Activated T-cell treated with anti-CD3 and anti-CD28 coated beads for 24 hours (primary cell): ENCODE measurements around the gene DGAT2.
A peak's percentile ranks its signal among the peaks of the same experiment; 100 is the strongest.
"Not testable (repeated sequence)": the region's sequence is repeated elsewhere in the genome, so short reads cannot be mapped to it uniquely, and the experiment has no call there.

ENCODE experiments used
- DNase-seq: peaks from one replicate; pipeline ENCODE4 v3.0.0-alpha.2; 2020; ENCODE audit warnings: low read depth

Gene DGAT2, protein sequence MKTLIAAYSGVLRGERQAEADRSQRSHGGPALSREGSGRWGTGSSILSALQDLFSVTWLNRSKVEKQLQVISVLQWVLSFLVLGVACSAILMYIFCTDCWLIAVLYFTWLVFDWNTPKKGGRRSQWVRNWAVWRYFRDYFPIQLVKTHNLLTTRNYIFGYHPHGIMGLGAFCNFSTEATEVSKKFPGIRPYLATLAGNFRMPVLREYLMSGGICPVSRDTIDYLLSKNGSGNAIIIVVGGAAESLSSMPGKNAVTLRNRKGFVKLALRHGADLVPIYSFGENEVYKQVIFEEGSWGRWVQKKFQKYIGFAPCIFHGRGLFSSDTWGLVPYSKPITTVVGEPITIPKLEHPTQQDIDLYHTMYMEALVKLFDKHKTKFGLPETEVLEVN

DNA sequence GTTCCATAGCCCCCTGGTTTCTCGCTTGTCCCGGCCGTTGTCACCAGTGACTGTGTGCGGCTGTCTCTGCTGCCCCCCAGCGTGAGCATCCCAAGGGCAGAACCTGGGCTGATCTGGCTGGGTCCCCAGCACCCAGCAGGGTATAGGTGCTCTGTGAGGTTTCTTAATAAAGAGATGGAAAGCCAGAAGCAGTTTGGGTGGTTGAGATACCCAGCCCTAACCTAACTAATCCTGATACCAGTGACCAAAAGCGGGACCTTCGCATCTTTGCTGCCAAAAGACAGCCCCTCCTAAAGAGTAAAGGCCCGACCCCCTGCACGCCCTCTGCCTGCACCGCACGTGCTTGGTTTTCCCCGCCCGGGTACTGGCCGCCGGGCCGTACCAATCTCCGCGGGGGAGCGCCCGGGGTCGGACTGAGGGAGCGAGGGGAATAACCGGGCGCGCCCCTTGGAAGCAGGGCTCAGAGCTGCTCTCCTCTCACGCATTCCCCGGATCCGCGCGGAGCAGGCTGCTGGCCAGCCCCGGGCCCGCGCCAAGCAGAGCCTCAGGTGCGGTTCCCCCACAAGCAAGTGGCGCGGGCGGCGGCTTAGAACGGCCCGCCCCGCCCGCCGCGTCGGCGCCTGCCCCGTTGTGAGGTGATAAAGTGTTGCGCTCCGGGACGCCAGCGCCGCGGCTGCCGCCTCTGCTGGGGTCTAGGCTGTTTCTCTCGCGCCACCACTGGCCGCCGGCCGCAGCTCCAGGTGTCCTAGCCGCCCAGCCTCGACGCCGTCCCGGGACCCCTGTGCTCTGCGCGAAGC is at the start of gene DGAT2:
Gene DGAT2 (plus strand): TSS at position 667 of the 797 bp plus-strand sequence. CDS start 214 bp downstream, outside the sequence.
- DNase-seq, result peak; percentile 66

- no peak for DNase-seq
These were observed 49.0 kb upstream of the DGAT2 start for GRCh38 chr11:75719340-75720239.

- DNase-seq, result no peak
These were observed 47.9 kb upstream of the DGAT2 start for GRCh38 chr11:75720639-75721038.

DNA sequence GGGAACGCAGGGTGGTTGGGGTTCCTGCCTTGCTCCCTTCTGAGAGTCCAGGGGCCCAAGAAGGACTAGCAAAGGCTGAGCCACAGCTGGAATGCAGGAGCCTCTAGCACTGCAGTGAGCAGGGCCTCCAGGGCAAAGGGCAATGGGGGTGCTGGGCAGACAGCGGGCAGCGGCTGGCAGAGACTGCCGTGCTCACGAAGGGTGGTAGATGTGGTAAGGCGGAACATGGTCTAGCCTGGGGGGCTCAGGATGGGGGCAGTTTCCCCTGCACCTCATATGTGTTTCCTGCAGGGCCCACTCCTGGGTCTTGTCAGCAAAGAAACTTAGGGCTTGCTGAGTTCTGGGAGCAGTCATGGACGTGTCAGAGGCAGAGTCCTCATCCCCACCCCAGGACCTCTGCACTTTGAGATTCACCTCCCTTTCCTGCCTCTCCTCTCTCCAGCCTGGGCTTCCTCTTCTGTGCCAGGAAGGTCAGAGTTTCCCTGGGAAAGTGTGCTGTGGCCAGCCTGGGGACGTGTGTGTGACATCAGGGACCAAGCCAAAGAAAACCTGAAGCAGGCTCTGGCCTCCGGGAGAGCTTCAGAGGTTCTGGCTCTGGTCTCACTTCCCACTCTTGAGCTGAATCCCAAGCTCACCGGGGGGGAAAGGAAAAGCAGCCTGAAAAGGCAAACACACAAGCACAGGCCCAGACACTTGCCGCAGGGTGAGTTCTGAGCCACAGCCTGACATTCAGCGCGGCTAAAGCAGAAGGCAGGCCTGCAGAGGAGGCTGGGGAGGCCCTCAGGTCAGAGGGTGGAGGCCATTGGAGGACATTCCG is 46.5 kb upstream of the DGAT2 start:
- no peak for DNase-seq

DNA sequence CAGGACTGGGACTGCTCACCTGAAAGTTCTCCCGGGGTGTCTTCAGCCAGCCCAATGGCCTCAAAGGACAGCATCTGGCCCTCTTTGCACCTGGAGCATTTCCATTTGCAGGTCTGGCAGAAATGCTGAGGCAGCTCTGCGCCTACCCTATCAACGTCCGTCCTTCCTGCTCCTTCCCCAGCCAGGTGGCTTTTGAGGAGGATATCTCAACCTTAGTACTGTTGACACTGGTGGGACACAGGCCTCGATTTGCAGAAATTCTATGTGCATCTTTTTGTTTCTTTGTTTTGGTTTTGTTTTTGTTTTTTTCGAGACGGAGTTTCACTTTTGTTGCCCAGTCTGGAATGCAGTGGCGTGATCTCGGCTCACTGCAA is 45.9 kb upstream of the DGAT2 start:
- no peak for DNase-seq

DNA sequence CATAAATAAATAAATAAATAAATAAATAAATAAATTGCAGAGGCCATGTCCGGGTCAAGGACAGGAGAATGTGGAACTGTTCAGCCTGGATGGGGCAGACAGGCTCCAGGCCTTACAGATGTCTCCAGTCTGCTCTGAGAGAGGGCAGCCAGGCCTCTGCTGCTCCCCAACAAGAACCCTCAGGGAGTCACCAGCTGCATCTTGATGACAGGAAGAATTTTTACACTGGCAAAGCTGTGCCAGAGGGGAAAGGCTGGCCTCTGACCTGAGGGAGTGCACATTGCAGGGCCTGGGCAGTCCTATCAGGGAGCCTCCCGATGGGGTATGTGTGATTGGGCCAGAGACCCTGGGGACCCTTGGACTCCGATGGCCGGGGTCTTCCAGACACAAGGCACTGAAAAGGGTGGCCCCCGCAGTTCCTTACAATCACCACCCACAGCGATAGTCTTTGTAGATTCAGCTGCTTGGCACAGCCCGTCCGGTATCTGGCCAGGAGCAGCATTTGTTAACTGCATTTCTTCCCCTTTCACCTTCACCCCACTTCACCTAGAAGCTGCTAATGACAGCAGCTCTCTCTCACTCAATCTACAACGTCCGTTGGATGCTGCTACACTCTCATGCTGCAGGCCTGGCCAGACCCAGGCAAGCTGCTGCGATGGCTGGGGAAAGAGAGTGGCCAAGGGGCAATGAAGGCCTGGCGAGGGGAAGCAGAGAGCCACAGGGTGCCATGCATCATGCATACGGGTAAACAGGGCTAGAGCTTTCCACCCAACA is 42.8 kb upstream of the DGAT2 start:
- DNase-seq, result no peak

GRCh38 chr11:75728992-75729391 is 39.6 kb upstream of the DGAT2 start:
- DNase-seq, result no peak

DNA sequence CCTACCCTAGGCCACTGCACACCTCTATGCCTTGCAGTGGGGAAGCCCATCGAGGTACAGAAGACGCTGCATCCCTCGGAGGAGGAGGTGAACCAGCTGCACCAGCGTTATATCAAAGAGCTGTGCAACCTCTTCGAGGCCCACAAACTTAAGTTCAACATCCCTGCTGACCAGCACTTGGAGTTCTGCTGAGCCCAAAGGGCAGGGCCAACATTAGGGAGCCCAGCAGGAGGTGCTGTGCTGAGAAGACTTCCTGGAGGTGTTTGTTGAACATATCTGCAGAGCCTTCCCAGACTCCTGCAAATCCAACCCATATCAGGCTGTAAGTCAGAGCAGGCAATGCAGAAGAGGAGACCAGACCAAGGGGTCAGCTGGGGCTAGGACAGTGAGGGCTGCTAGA is 37.5 kb upstream of the DGAT2 start:
- no peak for DNase-seq

- DNase-seq, result no peak
These were observed 35.5 kb upstream of the DGAT2 start for GRCh38 chr11:75733071-75733430.

GRCh38 chr11:75733431-75734107 is 35.0 kb upstream of the DGAT2 start:
- DNase-seq, result no peak

DNA sequence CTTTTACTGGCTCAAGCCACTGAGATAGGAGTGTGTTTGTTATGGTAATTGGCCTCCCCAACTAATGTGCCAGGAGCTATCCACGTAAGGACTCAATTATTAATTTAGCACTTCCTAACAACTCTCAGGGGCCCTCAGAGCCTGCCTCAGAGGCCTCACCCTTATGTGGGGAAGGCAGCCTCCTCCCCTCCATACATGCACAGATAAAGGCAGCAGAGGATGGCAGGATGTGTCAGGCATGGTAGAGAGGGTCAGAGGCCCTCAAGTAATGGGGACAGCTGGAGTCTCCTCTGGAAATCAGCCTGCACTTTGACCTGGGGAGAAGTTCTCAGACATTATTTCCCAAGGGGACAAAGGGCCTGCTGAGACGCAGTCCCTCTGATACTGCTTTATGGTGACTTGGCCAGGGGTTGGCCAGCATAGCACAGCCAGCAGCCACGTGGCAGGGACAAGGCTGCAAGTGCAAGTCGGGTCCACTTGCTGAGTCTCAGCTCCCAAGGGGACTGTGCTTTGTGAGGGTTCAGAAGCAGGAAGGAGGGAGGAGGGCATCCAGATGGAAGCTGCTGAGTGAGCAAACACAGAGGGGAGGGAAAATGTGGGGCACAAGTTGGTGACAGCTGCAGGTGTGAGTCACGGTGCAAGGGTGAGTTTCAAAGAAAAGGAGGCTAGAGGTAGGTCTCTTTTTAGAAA is 33.9 kb upstream of the DGAT2 start:
- DNase-seq, result no peak

GRCh38 chr11:75735181-75735845 is 33.3 kb upstream of the DGAT2 start:
- no peak for DNase-seq

DNA sequence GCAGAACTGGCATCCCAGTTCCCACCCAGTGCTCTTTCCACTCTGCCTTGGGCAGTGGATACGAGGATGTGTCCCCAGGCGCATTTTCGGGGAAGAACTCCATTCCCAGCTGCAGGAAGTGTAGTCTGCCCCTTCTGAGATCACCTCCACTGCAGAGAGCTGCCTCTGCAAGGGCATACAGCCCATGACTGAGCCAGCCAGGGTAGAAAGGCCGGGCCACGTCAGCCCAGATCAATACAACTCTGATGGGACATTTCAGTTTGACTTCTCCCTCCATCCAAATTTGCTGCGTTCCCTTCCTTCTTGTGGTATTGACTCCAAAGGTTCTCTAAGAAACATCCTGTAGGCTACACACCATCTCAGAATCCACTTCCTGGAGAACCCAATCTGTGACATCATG is 31.3 kb upstream of the DGAT2 start:
- DNase-seq, result no peak

DNA sequence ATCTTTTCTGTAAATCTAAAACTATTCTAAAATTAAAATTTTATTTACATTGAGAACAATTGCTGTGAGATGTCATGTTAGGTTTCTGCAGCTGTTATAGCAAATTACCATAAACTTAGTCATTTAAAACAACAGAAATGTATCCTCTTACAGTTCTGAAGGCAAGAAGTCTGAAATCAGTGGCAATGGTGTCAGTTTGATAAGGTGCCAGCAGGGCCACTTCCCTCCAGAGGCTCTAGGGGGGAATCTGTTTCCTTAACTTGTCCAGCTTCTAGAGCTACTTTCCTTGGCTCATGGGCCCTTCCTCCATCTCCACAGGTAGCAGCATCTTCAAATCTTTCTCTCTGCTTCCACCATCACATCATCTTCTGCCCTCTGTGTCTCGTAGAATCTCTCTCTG is 27.9 kb upstream of the DGAT2 start:
- DNase-seq, result no peak

- DNase-seq, result not testable (repeated sequence)
These were observed 25.4 kb upstream of the DGAT2 start for GRCh38 chr11:75743159-75743558.

DNA sequence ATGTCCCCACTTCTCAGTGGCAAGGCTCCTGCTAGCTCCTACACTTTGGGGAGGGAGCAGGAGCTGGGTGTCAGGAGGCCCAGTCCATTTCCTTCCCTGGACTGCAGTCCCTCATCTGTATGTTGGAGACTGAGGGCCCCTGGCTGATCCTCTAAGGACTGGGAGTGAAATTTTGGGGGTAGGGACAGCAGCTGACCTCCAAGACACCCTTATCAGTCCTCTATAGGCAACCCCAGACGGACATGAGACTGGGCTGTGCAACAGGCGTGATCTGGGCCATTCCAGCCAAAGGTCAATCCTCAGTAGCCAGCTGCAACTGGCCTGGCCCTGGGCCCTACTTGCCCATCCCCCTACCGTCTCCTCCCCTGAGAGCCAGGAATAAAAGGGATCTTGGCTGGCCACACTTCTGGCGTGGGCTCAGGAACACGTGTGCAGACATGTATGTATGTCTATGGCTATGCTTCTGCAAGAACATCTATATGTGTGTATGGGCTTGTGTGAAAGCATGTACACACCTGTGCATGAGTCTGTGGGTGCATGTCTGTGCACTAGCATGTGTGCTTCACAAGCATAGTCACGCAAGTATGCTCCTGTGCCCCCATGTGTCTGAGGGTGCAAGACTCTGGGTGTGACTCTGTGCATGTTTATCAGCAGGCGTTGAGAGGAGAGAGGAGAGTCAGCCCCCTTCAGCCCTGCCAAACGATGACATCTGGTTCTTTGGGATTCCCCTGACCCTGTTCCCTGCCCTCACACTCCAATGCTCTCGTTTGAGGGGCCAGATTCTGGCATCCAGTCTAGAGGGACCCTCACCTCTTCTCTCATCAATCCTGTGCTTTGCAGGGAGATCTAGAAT is 24.6 kb upstream of the DGAT2 start:
- DNase-seq, result no peak

DNA sequence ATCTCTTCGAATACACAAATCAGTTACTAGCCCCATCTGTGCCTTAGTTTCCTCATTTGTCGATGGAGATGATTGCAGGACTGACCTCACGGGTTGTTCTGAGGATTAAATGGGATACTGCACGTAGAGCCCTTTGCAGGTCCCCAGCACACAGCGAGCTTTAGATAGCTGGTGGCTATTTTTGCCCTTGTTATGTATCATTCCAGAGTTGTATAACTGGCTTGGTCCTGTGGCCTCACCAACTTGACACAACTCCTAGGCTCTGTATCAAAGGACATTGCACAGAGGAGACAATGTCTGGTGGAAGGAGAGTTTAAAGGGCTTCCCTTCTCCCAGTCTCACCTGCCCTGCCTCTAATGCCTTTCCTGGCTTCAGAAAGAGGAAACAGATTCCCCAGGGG is 22.8 kb upstream of the DGAT2 start:
- DNase-seq, result no peak

DNA sequence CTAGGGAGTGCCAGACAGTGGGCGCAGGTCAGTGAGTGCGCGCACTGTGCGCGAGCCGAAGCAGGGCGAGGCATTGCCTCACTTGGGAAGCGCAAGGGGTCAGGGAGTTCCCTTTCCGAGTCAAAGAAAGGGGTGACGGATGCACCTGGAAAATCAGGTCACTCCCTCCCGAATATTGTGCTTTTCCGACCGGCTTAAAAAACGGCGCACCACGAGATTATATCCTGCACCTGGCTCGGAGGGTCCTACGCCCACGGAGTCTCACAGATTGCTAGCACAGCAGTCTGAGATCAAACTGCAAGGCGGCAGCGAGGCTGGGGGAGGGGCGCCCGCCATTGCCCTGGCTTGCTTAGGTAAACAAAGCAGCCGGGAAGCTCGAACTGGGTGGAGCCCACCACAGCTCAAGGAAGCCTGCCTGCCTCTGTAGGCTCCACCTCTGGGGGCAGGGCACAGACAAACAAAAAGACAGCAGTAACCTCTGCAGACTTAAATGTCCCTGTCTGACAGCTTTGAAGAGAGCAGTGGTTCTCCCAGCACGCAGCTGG is 19.8 kb upstream of the DGAT2 start:
- DNase-seq, result not testable (repeated sequence)
